ENCODE results near the gene GSK3B. TPM values are rescaled to one million over a fixed set of nuclear protein-coding genes. Genes with fewer than 3 reads are reported as not detected.

The GSK3B gene
- total RNA-seq, 4 donors from 2014 or later, result 29.4 to 39.8 (median 32.5) TPM

DNA sequence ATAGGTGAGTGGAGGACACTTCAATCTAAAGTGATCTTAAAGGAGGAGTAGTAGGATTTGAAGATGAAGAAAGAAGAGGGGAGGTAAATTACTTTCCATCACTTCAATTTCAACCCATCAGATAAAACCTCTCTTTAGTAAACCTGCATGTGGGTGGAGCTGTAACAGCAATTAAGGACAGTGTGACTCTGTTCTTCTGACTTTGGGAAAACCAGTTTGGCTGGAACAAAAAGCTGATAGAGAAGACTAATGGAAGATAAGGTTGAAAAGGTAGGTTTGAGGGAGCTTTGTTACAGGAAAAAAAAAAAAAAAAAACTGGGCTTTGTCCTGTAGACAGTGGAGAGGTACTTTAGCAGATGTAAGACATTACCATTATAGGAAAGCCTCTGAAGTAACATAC lies 4.5 kb upstream of the GSK3B start:
- TF ChIP-seq CTCF (IDR thresholded peaks at IDR 0.05; ENCODE audit: low read depth), result no peak

DNA sequence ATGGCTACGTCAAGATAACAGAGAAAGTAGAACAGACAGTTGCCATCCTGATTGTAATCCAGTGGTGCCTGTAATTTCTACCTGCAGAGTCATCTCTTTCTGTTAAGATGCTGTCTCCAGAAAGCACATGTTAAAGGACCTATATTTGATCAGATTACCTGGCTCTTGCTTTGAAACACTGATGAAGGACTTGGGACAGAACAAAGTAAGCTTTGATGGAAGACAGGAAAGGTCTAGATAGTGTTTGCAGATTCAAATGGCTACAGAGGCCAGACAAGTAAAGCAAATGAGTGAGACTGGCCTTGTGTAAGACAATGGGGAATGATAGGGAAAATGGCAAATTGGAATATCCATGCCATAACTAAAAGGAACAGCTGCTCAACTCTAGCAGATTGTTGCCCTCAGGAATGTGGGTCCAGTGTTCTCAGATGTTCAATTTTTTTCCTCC lies 1.8 kb upstream of the GSK3B start:
- no peak for TF ChIP-seq CTCF (IDR thresholded peaks at IDR 0.05; ENCODE audit: low read depth)

DNA sequence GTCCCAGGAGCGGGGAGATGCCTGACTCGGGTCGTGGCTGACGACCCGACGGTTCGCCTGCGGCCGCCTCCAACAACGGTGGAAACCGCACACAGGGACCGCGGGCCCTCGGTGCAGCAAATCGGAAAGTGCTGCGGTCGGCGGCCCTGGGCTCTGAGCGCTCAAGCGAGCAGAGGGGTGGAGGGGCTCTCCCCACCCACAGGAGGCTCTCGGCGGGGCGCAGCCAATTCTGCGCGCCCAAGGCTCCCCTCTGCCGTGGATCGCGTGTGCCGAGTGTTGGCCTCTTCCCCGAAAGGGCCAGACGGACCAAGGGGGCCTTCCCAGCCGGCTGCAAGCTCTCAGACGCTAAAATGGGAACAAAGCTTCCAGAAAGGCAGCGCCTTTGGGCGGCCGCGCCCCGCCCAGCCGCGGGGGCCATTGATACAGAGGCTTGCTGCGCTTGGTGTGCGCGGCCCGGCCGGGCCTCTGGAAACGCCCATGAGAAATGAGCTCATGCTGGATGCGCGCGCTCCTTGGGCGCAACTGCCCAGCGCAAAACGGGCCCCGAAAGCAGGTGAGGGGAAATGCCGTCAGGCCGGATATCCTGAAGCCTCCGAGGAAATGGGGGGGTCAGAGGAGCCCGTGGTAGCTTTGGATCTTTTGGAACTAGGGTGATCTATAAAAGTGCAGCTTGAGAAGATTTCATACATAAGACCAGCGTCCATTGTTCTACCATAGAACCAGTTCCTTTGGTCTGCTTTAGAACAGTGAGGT lies 1.2 kb upstream of the GSK3B start:
- TF ChIP-seq CTCF (IDR thresholded peaks at IDR 0.05; ENCODE audit: low read depth), result no peak

DNA sequence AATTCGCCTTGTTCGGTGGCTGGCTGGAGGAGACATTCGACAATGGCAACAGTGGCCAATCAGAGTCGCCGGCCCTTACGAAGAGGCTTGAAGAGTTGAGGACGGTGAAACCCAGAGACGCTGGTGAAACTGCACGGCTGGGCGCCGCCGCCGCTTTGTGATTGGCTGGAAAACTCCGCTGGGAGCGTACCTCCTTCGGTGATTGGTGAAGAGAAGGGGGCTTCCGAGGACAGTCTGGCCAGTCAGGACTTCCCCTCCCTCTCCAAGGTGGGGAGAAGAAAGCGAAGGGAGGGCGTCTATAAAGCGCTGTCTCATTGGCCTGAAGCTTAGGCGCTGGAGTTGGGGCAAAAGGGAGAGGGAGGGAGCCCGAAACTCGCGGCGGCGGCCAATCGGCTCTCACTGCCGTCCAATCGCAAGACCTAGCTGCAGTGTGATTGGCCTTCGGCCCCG lies 554 bp upstream of the GSK3B start:
- no peak for TF ChIP-seq CTCF (IDR thresholded peaks at IDR 0.05; ENCODE audit: low read depth)

- TF ChIP-seq CTCF (IDR thresholded peaks at IDR 0.05; ENCODE audit: low read depth), result no peak
Observed at GRCh38 chr3:120093119-120093910, 932 bp downstream of the GSK3B start.

DNA sequence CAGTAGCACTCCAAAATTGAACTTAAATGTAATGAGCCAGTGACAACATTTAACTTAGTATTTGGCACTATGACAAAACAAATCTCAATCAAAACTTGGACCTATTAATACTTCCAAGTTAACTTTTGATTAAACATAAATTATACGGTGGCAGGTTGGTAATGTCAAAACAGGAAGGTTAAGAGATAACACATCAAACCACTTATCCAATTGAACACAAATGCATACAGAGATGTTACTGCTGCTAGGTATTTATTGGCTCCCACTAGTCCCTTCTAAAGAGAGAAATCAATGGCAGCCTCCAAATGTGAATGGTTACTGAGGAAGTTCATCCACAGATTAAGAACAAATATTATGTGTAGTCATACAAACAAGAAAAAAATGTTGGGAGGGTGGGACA lies 1.8 kb downstream of the GSK3B start:
- no peak for TF ChIP-seq CTCF (IDR thresholded peaks at IDR 0.05; ENCODE audit: low read depth)

- no peak for TF ChIP-seq CTCF (IDR thresholded peaks at IDR 0.05; ENCODE audit: low read depth)
Observed at GRCh38 chr3:120090422-120090821, 3.8 kb downstream of the GSK3B start.

All from subcutaneous adipose tissue (tissue), 4 donors.